Activated naive CD8-positive, alpha-beta T cell treated with anti-CD3 and anti-CD28 coated beads, Interleukin-2, amount 10 ng/mL, durations not matched to agents 7 days and 5 days (primary cell): ENCODE data around the gene PHACTR2. TPM values are rescaled to one million over a fixed set of nuclear protein-coding genes. Genes with fewer than 3 reads are reported as not detected.

Experiments
- ATAC-seq: fragments of 150-1000 bp; cut with Tn5 transposase; one replicate; pipeline ENCODE4 v1.10.0; 2021; ENCODE audit warnings: low read depth, moderate library complexity
- POLR2A ChIA-PET: fragments of 350-600 bp; sonication (Branson Sonifier 250); formaldehyde crosslinking; loops from one replicate; lab custom pipeline; 2021; ENCODE audit warnings: antibody characterized with exemption; lab: Charles Lee
- DNase-seq: peaks from one replicate; pipeline ENCODE4 v3.0.0; 2021
- H3K27ac Mint-ChIP-seq: one replicate; pipeline ENCODE4 v1.8.0; 2022; ENCODE audit warnings: mild to moderate bottlenecking, mixed read lengths
- H3K27me3 Mint-ChIP-seq: one replicate; pipeline ENCODE4 v1.8.0; 2022; ENCODE audit warnings: mild to moderate bottlenecking, moderate library complexity, mixed read lengths
- H3K36me3 Mint-ChIP-seq: one replicate; pipeline ENCODE4 v1.8.0; 2021; ENCODE audit warnings: mild to moderate bottlenecking, mixed read lengths
- H3K4me1 Mint-ChIP-seq: one replicate; pipeline ENCODE4 v1.8.0; 2021; ENCODE audit warnings: mixed read lengths
- H3K4me3 Mint-ChIP-seq: one replicate; pipeline ENCODE4 v1.8.0; 2022; ENCODE audit warnings: mild to moderate bottlenecking, moderate library complexity, mixed read lengths
- H3K9me3 Mint-ChIP-seq: one replicate; pipeline ENCODE4 v1.8.0; 2021; ENCODE audit warnings: mixed read lengths
- total RNA-seq, 2 experiments: library from RNA; stranded (reverse); gene quantifications; one replicate each; pipeline ENCODE4 v1.2.3, GENCODE V29; 2021

PHACTR2 gene
- total RNA-seq, 2 experiments from 2014 or later, result 29.7 to 30.5 TPM

DNA sequence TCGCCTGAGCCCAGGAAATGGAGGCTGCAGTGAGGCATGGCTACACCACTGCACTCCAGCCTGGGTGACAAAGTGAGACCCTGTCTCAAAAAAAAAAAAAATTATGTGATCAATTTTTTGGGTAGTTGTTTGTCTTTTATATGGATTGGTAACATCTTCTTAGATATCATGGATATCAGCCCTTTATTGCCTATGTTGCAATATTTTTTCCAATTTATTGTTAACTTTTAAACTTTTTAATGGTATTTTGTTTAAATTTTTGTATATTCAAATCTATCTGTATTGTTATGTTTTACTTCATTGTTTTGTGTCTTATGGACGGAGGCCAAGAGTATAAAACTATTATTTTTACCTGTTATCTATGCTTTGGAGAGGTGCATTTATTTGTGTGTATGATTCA is 133.0 kb downstream of the PHACTR2 start:
- Mint-ChIP-seq H3K27me3 (no peaks in the 10 kb centered on the region), H3K36me3 (peaks cover 15% of the 10 kb centered on the region), H3K4me3 (no peak overlapping the region), H3K9me3 (no peaks in the 10 kb centered on the region), H3K27ac (no peak overlapping the region), H3K4me1 (peaks cover 9% of the 10 kb centered on the region)
- DNase-seq (no peak), ATAC-seq (no peak)
- POLR2A ChIA-PET, result no interaction called here

DNA sequence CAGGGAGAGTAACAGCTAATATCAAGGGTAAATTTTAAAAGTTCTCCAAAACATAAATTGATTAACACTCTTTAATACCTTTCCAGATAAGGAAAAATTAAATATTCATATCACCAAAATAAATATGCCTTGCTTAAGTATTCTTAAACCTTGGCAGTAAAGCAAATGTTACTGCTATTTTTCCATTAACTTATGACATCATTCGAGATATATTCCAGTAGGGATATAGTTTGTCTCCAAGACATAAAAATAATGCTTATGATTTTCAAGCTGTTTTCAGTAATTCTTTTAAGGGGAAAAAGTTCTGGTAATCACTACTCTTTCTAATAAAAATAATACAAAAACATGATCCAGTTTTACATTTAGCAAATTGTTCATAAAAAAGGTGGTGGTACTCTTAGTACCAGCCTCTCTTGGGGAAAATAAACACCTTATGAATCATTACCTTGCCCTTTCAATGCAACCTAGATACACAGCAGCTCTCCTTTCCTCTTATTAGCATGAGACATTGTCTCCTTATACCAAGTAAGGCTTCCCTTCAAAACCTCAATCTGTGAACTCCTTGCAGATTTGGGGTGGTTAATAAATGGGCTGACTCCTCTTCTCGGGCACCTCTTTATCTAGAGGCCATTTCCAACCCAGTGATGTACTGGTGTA is 133.9 kb downstream of the PHACTR2 start:
- POLR2A ChIA-PET, result no interaction called here
- Mint-ChIP-seq H3K27me3 (no peaks in the 10 kb centered on the region), H3K36me3 (peaks cover 15% of the 10 kb centered on the region), H3K4me3 (no peak overlapping the region), H3K27ac (no peak overlapping the region), H3K9me3 (no peaks in the 10 kb centered on the region), H3K4me1 (peaks cover 4% of the 10 kb centered on the region)
- DNase-seq (no peak), ATAC-seq (no peak)

DNA sequence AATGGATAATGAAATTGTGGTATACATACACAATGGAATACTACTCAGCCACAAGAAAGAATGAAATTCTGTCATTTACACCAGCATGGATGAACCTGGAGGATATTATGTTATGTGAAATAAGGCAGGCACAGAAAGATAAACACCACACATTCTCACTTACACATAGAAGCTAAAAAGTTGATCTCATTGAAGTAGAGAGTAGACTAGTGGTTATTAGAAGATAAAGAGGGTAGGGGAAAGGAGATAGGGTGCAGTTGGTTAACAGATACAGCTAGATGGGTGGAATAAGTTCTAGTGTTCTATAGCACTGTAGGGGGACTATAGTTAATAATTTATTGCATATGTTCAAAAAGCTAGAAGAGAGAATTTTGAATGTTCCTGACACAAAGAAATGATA is 139.9 kb downstream of the PHACTR2 start:
- Mint-ChIP-seq H3K4me3 (no peak overlapping the region), H3K27me3 (no peaks in the 10 kb centered on the region), H3K9me3 (no peaks in the 10 kb centered on the region), H3K36me3 (no peaks in the 10 kb centered on the region), H3K27ac (no peak overlapping the region), H3K4me1 (no peaks in the 10 kb centered on the region)
- ATAC-seq (no peak), DNase-seq (no peak)
- POLR2A ChIA-PET, result no interaction called here

DNA sequence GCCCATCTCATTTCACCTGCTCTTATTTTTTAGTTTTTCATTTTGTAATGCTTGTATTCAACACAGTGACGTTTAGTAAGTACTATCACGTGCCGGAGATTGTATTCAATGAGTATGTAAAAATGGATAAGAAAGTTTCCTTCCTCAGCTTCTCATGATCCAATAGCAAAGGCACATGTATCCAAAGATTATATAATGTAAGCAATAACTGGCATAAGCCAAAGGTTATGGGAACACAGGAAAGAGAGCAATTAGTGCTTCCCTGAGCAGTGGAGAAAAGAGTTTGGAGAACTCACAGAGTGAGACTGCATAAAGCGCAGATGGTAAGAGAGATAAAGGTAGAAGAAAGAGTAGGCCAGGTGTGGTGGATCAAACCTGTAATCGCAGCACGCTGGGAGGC is 143.6 kb downstream of the PHACTR2 start:
- no peak for DNase-seq
- no peak overlapping the region for H3K4me3 Mint-ChIP-seq
- ATAC-seq, result no peak
- no peaks in the 10 kb centered on the region for H3K9me3 Mint-ChIP-seq
- POLR2A ChIA-PET, result no interaction called here
- no peaks in the 10 kb centered on the region for H3K4me1 Mint-ChIP-seq
- H3K27ac Mint-ChIP-seq, result no peak overlapping the region
- no peaks in the 10 kb centered on the region for H3K36me3 Mint-ChIP-seq
- no peaks in the 10 kb centered on the region for H3K27me3 Mint-ChIP-seq

DNA sequence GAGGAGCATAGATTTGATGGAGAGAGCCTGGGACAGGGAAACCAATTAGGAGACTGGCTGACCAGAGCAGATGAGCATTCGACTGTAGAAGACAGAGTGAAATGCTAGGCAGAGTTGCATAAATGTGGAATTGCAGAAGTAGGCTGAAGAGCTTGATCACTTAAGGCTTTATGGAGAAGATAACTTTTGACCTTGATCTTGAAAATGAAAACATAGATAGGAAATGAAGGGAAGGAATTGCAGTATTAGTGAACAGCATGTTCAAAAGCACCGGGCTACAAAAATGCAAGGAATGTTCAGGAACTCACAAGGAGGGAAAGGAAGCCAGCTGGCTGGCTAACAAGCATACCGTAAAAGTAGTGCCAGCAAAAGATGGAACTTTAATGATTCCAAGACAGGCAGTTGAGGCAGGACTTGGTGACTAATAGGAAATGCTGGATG is 144.8 kb downstream of the PHACTR2 start:
- POLR2A ChIA-PET, result no interaction called here
- no peak overlapping the region for H3K4me3 Mint-ChIP-seq
- no peaks in the 10 kb centered on the region for H3K27me3 Mint-ChIP-seq
- no peaks in the 10 kb centered on the region for H3K36me3 Mint-ChIP-seq
- DNase-seq (no peak), ATAC-seq (no peak)
- no peak overlapping the region for H3K27ac Mint-ChIP-seq
- H3K4me1 Mint-ChIP-seq, result no peaks in the 10 kb centered on the region
- H3K9me3 Mint-ChIP-seq, result no peaks in the 10 kb centered on the region

DNA sequence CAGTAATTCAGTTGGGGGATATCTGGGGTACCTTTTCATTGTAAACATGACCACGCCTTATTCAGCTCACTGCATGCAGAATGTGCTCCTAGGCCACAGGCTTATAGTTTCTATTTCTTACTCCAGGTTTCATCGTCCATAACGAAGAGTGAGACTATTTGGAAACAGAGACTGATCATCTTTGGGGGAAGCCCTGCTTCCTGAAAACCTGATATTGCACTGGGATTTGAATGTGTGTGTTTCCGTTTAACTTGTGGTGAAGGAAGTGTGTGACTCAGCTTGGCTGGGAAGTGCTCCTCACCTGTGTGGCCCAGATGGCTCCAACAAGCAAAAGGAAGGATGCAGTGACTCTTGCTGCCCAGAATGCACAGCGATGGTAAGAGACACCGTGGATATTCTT is 145.8 kb downstream of the PHACTR2 start:
- no peak overlapping the region for H3K4me3 Mint-ChIP-seq
- no peaks in the 10 kb centered on the region for H3K4me1 Mint-ChIP-seq
- no peak for DNase-seq
- POLR2A ChIA-PET, result no interaction called here
- no peak for ATAC-seq
- no peaks in the 10 kb centered on the region for H3K36me3 Mint-ChIP-seq
- H3K9me3 Mint-ChIP-seq, result no peaks in the 10 kb centered on the region
- no peaks in the 10 kb centered on the region for H3K27me3 Mint-ChIP-seq
- H3K27ac Mint-ChIP-seq, result no peak overlapping the region

DNA sequence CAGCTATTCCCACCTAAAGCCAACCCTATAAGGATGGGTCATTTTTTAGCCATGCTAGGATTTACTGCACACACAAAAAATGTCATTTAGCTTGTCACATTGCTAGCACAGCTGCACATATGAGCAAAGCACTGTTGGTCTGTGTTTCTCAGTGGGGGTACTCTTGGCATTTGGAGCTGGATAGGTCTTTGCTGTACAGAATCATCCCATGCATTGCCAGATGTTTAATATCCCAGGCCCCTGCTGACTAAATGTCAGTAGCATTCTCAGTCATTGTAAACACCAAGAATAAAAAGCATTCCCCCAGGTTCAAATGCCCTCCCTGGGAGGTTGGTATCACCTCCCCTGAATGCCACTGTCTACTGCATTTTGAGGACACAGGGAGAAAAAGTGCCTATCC is 150.8 kb downstream of the PHACTR2 start:
- Mint-ChIP-seq H3K36me3 (peaks cover 2% of the 10 kb centered on the region), H3K4me1 (no peaks in the 10 kb centered on the region), H3K4me3 (no peak overlapping the region), H3K9me3 (no peaks in the 10 kb centered on the region), H3K27me3 (no peaks in the 10 kb centered on the region), H3K27ac (no peak overlapping the region)
- ATAC-seq, result no peak
- POLR2A ChIA-PET, result no interaction called here
- DNase-seq, result no peak

DNA sequence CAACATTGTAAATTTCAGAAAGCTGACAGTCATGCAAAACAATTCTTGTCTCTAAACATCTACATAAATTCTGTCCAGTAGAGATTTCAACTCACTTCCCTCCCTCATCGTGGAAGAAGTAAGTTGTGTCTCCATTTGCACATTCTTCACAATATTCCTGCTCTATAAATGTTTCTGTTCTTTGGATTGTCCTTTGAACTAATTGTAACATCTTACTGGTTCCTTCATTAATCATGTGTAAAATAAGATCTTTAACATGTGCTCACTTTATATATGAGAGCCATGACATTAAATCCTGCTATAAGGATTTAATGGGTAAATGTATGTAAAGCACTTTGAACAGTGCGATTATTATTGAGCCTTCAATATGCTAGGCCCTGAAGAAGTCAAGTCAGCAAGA is 158.4 kb downstream of the PHACTR2 start:
- no peak overlapping the region for H3K27ac Mint-ChIP-seq
- no peak overlapping the region for H3K4me3 Mint-ChIP-seq
- H3K4me1 Mint-ChIP-seq, result no peaks in the 10 kb centered on the region
- ATAC-seq (no peak), DNase-seq (no peak)
- peaks cover 2% of the 10 kb centered on the region for H3K36me3 Mint-ChIP-seq
- POLR2A ChIA-PET, result no interaction called here
- H3K9me3 Mint-ChIP-seq, result no peaks in the 10 kb centered on the region
- peaks cover 3% of the 10 kb centered on the region for H3K27me3 Mint-ChIP-seq

DNA sequence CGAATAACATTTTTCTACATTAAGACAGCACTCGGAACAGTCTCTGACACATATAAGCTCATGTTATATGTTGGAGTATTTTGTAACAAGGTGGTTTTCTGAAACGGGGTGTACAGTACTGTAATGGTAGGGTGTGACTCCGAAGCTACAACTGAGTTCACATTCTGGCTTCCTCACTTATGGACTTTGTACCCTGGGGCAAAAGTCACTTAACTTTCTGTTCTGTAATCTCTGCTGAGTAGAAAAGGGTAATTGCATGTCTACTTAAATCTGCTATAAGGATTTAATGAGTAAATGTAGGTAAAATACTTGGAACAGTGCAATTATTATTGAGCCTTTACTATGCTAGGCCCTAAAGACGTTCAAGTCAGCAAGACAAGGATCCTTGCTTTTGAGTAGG is 160.6 kb downstream of the PHACTR2 start:
- POLR2A ChIA-PET, result no interaction called here
- peaks cover 4% of the 10 kb centered on the region for H3K4me1 Mint-ChIP-seq
- no peak overlapping the region for H3K27ac Mint-ChIP-seq

DNA sequence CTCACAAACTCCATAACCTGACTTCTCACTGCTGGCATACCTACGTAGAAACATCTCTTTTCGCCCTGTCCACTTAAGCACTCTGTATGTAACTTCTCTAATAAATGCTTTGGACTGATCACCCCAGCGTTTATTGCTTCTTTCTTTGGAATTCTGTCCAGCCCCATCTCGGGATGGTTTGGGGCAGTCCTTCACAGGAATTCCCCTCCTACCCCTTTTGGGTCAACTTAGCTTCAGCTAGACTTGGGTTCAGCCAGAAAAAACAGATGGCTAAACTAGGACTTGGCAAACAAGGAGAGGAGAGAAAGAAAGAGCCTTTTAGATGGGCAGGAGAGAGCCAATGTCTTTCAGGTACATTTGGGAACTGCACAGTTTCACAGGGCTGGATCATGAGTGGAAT is 161.4 kb downstream of the PHACTR2 start:
- DNase-seq (no peak), ATAC-seq (no peak)
- Mint-ChIP-seq H3K4me3 (no peak overlapping the region), H3K27me3 (peaks cover 3% of the 10 kb centered on the region), H3K9me3 (no peaks in the 10 kb centered on the region), H3K4me1 (peaks cover 10% of the 10 kb centered on the region), H3K27ac (no peak overlapping the region), H3K36me3 (peaks cover 3% of the 10 kb centered on the region)
- POLR2A ChIA-PET, result no interaction called here

More for the DNA sequence above, 160.6 kb downstream of the PHACTR2 start:
- H3K9me3 Mint-ChIP-seq, result no peaks in the 10 kb centered on the region
- H3K4me3 Mint-ChIP-seq, result no peak overlapping the region
- peaks cover 3% of the 10 kb centered on the region for H3K27me3 Mint-ChIP-seq
- no peak for DNase-seq
- no peaks in the 10 kb centered on the region for H3K36me3 Mint-ChIP-seq
- no peak for ATAC-seq

DNA sequence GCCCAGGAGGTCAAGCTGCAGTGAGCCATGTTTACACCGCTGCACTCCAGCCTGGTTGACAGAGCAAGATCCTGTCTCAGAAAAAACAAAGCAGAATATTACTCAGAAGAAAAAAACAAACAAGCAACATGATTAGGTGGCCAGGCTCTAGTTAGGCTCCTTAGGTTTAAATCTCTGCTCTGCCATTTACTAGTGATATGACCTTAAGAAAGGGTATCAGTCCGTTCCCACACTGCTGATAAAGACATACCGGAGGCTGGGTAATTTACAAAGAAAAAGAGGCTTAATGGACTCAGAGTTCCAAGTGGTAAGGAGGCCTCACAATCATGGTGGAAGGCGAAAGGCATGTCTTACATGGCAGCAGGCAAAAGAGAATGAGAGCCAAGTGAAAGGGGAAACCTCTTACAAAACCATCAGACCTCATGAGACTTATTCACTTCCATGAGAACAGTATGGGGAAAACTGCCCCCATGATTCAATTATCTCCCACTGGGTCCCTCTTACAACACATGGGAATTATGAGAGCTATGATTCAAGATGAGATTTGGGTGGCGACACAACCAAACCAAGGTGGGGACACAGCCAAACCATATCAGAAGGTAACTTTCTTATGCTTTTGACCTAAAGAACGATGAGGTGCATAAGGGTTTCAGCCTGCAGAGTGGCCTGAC is 163.0 kb downstream of the PHACTR2 start:
- ATAC-seq, result no peak

DNA sequence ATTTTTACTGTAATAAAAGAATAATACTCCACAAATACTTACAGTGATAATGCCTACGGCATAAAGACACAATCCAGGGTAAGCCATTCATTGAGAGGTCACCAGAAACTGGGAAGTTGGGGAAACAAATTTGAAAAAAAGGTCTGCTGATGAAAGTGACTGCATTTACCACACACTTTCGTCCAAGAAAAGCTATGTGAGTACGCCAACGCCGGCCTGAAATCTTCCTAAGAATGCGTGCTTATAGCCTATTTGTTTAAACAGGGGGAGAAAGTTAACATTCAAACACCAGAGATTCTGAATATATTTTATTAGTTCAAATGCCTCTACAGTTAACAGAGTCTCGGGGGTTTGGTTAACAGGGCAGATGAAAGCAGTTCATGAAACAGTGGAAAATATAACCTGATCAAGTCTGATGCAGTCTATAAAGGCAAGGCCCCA is 164.7 kb downstream of the PHACTR2 start:
- Mint-ChIP-seq H3K27ac (peak overlapping the region; percentile 96), H3K27me3 (no peaks in the 10 kb centered on the region), H3K9me3 (no peaks in the 10 kb centered on the region), H3K36me3 (peaks cover 12% of the 10 kb centered on the region), H3K4me3 (peak overlapping the region; percentile 98), H3K4me1 (peaks cover 19% of the 10 kb centered on the region)
- ATAC-seq, result peak; percentile 49
- DNase-seq, result no peak
- POLR2A ChIA-PET, result interaction anchor here (0.7 to 1.6 kb wide), 10 partner anchors 16 to 1694 kb away, joined by 3 to 9 read pairs (median 4); partner anchors contain the start of genes FUCA2 and SF3B5

More for the DNA sequence above, 163.0 kb downstream of the PHACTR2 start:
- peaks cover 4% of the 10 kb centered on the region for H3K36me3 Mint-ChIP-seq
- POLR2A ChIA-PET, result no interaction called here
- no peaks in the 10 kb centered on the region for H3K9me3 Mint-ChIP-seq
- H3K27ac Mint-ChIP-seq, result no peak overlapping the region
- peaks cover 15% of the 10 kb centered on the region for H3K4me1 Mint-ChIP-seq
- H3K4me3 Mint-ChIP-seq, result no peak overlapping the region
- H3K27me3 Mint-ChIP-seq, result no peaks in the 10 kb centered on the region
- no peak for DNase-seq

DNA sequence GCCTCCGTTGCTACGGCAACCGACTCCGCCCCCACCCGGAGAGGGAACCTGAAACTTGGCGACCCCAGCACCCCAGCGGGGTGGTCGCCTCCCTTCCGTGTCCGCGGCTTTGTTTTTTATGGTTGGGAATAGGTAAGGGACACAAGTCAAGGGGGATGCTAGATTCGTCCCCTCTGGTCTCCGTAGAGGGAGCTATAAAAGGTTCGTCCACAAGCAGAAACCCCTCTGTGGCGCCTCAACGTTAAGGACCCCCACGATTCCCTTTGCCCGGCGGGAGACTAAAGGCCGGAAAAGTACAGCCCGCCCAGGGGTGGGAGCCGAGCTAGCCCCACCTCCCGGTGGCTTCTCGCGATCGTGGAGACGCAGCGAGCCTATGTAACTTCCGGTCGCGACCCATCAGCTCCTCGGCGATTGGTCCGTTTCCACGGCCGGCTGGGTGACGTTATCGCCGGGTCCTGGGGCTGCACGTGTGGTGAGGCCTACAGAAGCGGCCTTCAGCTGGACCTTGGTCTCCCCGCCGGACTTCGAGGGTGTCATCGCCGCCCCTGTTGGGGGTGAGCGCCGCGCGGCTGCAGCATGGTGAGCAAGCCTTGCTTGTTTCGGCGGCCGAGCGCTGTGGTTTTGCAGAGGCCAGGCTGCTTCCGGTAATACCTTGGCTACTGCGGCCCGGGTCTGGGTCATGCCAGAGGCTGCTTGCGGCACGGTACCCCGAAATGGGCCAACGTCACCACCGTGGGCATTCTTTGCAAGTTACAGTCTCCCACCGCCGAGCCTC is 165.3 kb downstream of the PHACTR2 start, which contains the start of gene LTV1:
TSS of gene LTV1 (plus strand) at position 437 of the 775 bp plus-strand sequence. CDS start at position 577, 140 bp downstream.
- Mint-ChIP-seq H3K4me3 (peak within 1 kb of the TSS; percentile 98), H3K27ac (peak within 1 kb of the TSS; percentile 96), H3K36me3 (peaks cover 17% of the 10 kb centered on the region), H3K27me3 (no peaks in the 10 kb centered on the region), H3K9me3 (no peaks in the 10 kb centered on the region), H3K4me1 (peaks cover 21% of the 10 kb centered on the region)
- peak; percentile 92 for DNase-seq
- ATAC-seq, result peak; percentile 96
- POLR2A ChIA-PET, result interaction anchor here (0.7 to 1.6 kb wide), 11 partner anchors 15 to 1695 kb away, joined by 3 to 9 read pairs (median 4); partner anchors contain the start of genes FUCA2 and SF3B5
